ENCODE measurements around the gene ZNF26. TPM values are rescaled to one million over a fixed set of nuclear protein-coding genes. Genes with fewer than 3 reads are reported as not detected.
A peak's percentile ranks its signal among the peaks of the same experiment; 100 is the strongest.
"Not testable (repeated sequence)": the region's sequence is repeated elsewhere in the genome, so short reads cannot be mapped to it uniquely, and the experiment has no call there.

ZNF26 gene
- total RNA-seq, 1 donor from 2014 or later, result 11.8 TPM

GRCh38 chr12:132972374-132972773 is 13.8 kb upstream of the ZNF26 start:
- Histone ChIP-seq H3K4me1 (no peaks in the 10 kb centered on the region), H3K9me3 (no peaks in the 10 kb centered on the region), H3K4me3 (no peak overlapping the region), H3K27ac (no peak overlapping the region), H3K27me3 (no peaks in the 10 kb centered on the region), H3K36me3 (no peaks in the 10 kb centered on the region)
- intact Hi-C loops (cut with DNase I), result no loop called here
- DNase-seq (ENCODE audit: extremely low spot score in 2 of 2), result no peak
- TF ChIP-seq, protein P1, sequence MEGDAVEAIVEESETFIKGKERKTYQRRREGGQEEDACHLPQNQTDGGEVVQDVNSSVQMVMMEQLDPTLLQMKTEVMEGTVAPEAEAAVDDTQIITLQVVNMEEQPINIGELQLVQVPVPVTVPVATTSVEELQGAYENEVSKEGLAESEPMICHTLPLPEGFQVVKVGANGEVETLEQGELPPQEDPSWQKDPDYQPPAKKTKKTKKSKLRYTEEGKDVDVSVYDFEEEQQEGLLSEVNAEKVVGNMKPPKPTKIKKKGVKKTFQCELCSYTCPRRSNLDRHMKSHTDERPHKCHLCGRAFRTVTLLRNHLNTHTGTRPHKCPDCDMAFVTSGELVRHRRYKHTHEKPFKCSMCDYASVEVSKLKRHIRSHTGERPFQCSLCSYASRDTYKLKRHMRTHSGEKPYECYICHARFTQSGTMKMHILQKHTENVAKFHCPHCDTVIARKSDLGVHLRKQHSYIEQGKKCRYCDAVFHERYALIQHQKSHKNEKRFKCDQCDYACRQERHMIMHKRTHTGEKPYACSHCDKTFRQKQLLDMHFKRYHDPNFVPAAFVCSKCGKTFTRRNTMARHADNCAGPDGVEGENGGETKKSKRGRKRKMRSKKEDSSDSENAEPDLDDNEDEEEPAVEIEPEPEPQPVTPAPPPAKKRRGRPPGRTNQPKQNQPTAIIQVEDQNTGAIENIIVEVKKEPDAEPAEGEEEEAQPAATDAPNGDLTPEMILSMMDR (IDR thresholded peaks at IDR 0.05), result no peak
- TF ChIP-seq POLR2A (IDR thresholded peaks at IDR 0.05) (no peak), POLR2AphosphoS5 (IDR thresholded peaks at IDR 0.05; ENCODE audit: insufficient read depth in 1 of 2, low read depth in 1 of 2) (no peak)

DNA sequence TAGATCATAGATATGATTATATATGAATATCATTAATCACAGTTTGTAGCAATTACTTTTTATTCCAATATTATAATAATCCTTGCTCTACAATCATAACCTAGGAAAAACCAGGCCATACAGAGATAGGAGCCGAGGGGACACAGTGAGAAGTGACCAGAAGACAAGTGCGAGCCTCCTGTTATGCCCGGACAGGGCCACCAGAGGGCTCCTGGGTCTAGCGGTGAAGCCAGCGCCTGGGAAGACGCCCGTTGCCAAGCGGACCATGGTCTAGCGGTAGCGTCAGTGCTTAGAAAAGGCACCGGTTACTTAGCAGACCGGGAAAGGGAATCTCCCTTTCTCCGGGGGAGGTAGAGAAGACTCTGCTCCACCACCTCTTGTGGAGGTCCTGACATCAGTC is 9.3 kb upstream of the ZNF26 start:
- H3K9me3 ChIP-seq; H3K27ac ChIP-seq; H3K4me1 ChIP-seq; intact Hi-C loops (cut with DNase I); DNase-seq (ENCODE audit: extremely low spot score in 2 of 2); H3K4me3 ChIP-seq; H3K36me3 ChIP-seq; H3K27me3 ChIP-seq: not testable (repeated sequence)

DNA sequence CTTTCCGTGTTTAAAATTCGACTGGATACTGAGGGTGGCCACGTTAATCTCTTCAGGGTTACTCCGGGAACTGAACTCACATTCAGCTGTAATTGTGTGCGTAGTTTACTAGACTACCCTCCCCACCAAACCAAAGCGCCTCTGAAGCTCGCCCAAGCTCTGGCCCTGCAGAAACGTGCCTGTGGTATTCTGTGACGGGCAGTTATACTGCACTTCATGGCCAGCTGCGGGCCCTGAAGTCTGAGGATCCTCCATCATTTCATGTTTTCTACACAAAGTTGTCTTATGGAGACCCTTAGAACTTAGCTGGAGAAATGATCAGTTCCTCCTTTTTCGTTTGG is 688 bp downstream of the ZNF26 start:
- Histone ChIP-seq H3K9me3 (peaks cover 19% of the 10 kb centered on the region), H3K27ac (no peak overlapping the region), H3K4me3 (peak overlapping the region; percentile 70 to 99), H3K4me1 (peaks cover 12% of the 10 kb centered on the region), H3K36me3 (peaks cover 0 to 26% of the 10 kb centered on the region in 2 donors), H3K27me3 (no peaks in the 10 kb centered on the region)
- intact Hi-C loops (cut with DNase I), result no loop called here
- TF ChIP-seq, protein P1 (IDR thresholded peaks at IDR 0.05), result no peak
- no peak for TF ChIP-seq POLR2A (IDR thresholded peaks at IDR 0.05)
- TF ChIP-seq POLR2AphosphoS5 (IDR thresholded peaks at IDR 0.05; ENCODE audit: insufficient read depth in 1 of 2, low read depth in 1 of 2), result no peak
- no peak for DNase-seq (ENCODE audit: extremely low spot score in 2 of 2)

DNA sequence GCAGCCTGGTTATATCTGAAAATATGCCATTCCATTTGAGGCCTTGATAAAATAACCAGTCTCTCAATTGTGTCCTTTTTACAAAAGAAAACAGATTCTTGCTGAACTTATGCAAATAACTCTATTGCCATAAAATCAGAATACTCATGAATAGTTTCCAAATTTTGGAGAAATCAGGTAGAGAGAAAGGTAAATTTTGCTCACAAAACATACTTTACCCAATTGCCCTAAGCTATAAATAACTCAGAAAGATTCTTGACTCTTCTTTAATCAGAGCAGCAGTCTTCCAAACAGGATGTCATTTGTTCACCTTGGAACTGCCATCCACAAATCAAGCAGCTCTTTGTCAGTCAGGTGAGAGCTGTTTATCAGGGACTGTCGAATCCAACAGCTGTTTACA is 12.6 kb downstream of the ZNF26 start:
- Histone ChIP-seq H3K9me3 (peaks cover 87% of the 10 kb centered on the region), H3K4me1 (no peaks in the 10 kb centered on the region), H3K36me3 (peaks cover 0 to 61% of the 10 kb centered on the region in 2 donors), H3K27ac (no peak overlapping the region), H3K4me3 (no peak overlapping the region), H3K27me3 (no peaks in the 10 kb centered on the region)
- no peak for DNase-seq (ENCODE audit: extremely low spot score in 2 of 2)
- intact Hi-C loops (cut with DNase I), result no loop called here
- TF ChIP-seq POLR2AphosphoS5 (IDR thresholded peaks at IDR 0.05; ENCODE audit: insufficient read depth in 1 of 2, low read depth in 1 of 2) (no peak), POLR2A (IDR thresholded peaks at IDR 0.05) (no peak)
- TF ChIP-seq, protein P1 (IDR thresholded peaks at IDR 0.05), result no peak

- Histone ChIP-seq H3K36me3 (peaks cover 16 to 99% of the 10 kb centered on the region in 2 donors), H3K4me3 (no peak overlapping the region)
- no peak for TF ChIP-seq POLR2A (IDR thresholded peaks at IDR 0.05)
- TF ChIP-seq, protein P1 (IDR thresholded peaks at IDR 0.05), result no peak
- TF ChIP-seq POLR2AphosphoS5 (IDR thresholded peaks at IDR 0.05; ENCODE audit: insufficient read depth in 1 of 2, low read depth in 1 of 2), result no peak
Measured at GRCh38 chr12:133010657-133011297, 24.6 kb downstream of the ZNF26 start.

More at GRCh38 chr12:133010657-133011297, 24.6 kb downstream of the ZNF26 start:
- Histone ChIP-seq H3K9me3 (peaks cover 87% of the 10 kb centered on the region), H3K4me1 (no peaks in the 10 kb centered on the region), H3K27ac (no peak overlapping the region), H3K27me3 (no peaks in the 10 kb centered on the region)
- no peak for DNase-seq (ENCODE audit: extremely low spot score in 2 of 2)
- intact Hi-C loops (cut with DNase I), result no loop called here
